K562 (cell line): ENCODE measurements around the gene MDP1. TPM values are rescaled to one million over a fixed set of nuclear protein-coding genes. Genes with fewer than 3 reads are reported as not detected.
A peak's percentile ranks its signal among the peaks of the same experiment; 100 is the strongest.

ENCODE experiments used
- ATAC-seq: fragments of 200-7000 bp; cut with Tn5 transposase; 3 replicates; pipeline ENCODE4 v1.9.1; 2020; ENCODE audit warnings: moderate library complexity
- BruUV-seq: library from RNA; stranded (reverse); fragments of 400-500 nt; replicated peaks from 2 replicates; lab custom pipeline; 2021; lab: Mats Ljungman, UMichigan
- CTCF ChIA-PET: fragments of 300-600 bp; formaldehyde crosslinking; extraction: SDS; loops from one replicate; lab custom pipeline; 2021; ENCODE audit warnings: low intra/inter-chr PET ratio; lab: Yijun Ruan, JAX
- POLR2A ChIA-PET: fragments of 300-600, 350-650 bp; sonication (Branson Sonifier 250); formaldehyde crosslinking; extraction: SDS; loops from one replicate; lab custom pipeline; 2021; ENCODE audit warnings: antibody characterized with exemption, inconsistent platforms; lab: Yijun Ruan, JAX
- DNase-seq, 4 experiments: peaks; one replicate each; pipeline versions ENCODE4 v3.0.0 to v3.0.0-alpha.2; 2011 to 2018; ENCODE audit warnings: low spot score in 3 of 4, mixed read lengths in 3 of 4; ENCODE audit errors: extremely low read depth in 1 of 4
- FAIRE-seq: peaks from 2 replicates; lab custom pipeline; 2011; peaks lifted over from hg19 to GRCh38; lab: Jason Lieb, UNC
- H2AFZ ChIP-seq: 2 replicates; pipeline ENCODE4 v1.6.0; 2011; ENCODE audit warnings: low read depth, low read length, control low read depth, inconsistent platforms
- H3K27ac ChIP-seq: fragments of 200-600 bp; 3 replicates; pipeline ENCODE4 v1.8.0; 2011; ENCODE audit warnings: low read depth, mild to moderate bottlenecking, control low read depth, inconsistent platforms, low read length, moderate library complexity, mixed read lengths; ENCODE audit errors: extremely low read depth
- H3K27me3 ChIP-seq, 2 experiments: fragments of 300-600 bp in 1 of 2; 2 replicates in 1 of 2; 3 replicates in 1 of 2; pipeline versions ENCODE4 v1.6.0 to v1.8.0; 2011; ENCODE audit warnings: inconsistent platforms in 2 of 2, low read length in 2 of 2, mild to moderate bottlenecking in 1 of 2, mixed read lengths in 1 of 2, moderate library complexity in 1 of 2; ENCODE audit not compliant: control insufficient read depth in 2 of 2, insufficient read depth in 2 of 2
- H3K36me3 ChIP-seq: fragments of 300-600 bp; 3 replicates; pipeline ENCODE4 v1.8.0; 2011; ENCODE audit warnings: mild to moderate bottlenecking, low read length, inconsistent platforms; ENCODE audit not compliant: control insufficient read depth, insufficient read depth
- H3K4me1 ChIP-seq, 2 experiments: fragments of 200-600 bp in 1 of 2; replicated peaks in 1 of 2; 2 replicates in 1 of 2; 3 replicates in 1 of 2; pipeline versions ENCODE4 v1.5.1 to v1.8.0; 2011; ENCODE audit warnings: inconsistent platforms in 2 of 2, low read length in 2 of 2, mild to moderate bottlenecking in 1 of 2, mixed read lengths in 1 of 2, moderate library complexity in 1 of 2; ENCODE audit not compliant: control insufficient read depth in 2 of 2, insufficient read depth in 2 of 2
- H3K4me2 ChIP-seq: 2 replicates; pipeline ENCODE4 v1.6.1; 2011; ENCODE audit warnings: low read length, control low read depth, inconsistent platforms, mixed read lengths; ENCODE audit not compliant: insufficient read depth
- H3K4me3 ChIP-seq: fragments of 200-600 bp; sonication (generic), shearing (Covaris generic); 2 replicates; pipeline ENCODE4 v1.5.1; 2016; ENCODE audit warnings: control low read depth, inconsistent platforms
- H3K79me2 ChIP-seq: fragments of 200-600 bp; 3 replicates; pipeline ENCODE4 v1.8.0; 2011; ENCODE audit warnings: low read length, inconsistent platforms; ENCODE audit not compliant: control insufficient read depth, insufficient read depth
- H3K9ac ChIP-seq, 2 experiments: 2 replicates each; pipeline versions ENCODE4 v1.6.0 to v1.6.1; 2011; ENCODE audit warnings: low read depth in 2 of 2, low read length in 2 of 2, control low read depth in 1 of 2, inconsistent platforms in 1 of 2, mild to moderate bottlenecking in 1 of 2, mixed read lengths in 1 of 2; ENCODE audit not compliant: insufficient read depth in 1 of 2
- H3K9me1 ChIP-seq: one replicate; pipeline ENCODE4 v1.6.0; 2011; ENCODE audit warnings: inconsistent platforms, mild to moderate bottlenecking, low read length, moderate library complexity; ENCODE audit not compliant: control insufficient read depth, insufficient read depth
- H3K9me3 ChIP-seq: replicated peaks from 2 replicates; pipeline ENCODE4 v1.5.1; 2011; ENCODE audit warnings: low read depth, low read length, inconsistent platforms; ENCODE audit not compliant: control insufficient read depth, insufficient read depth
- H4K20me1 ChIP-seq: replicated peaks from 2 replicates; pipeline ENCODE4 v1.6.1; 2011; ENCODE audit warnings: low read length, inconsistent platforms, mixed read lengths; ENCODE audit not compliant: control insufficient read depth, insufficient read depth
- CAMTA2 ChIP-seq: fragments of 250-450 bp; sonication (Bioruptor Pico); conservative IDR thresholded peaks from 2 replicates; pipeline ENCODE4 v1.5.1; 2022
- CHD1 ChIP-seq: fragments of 200-600 bp; sonication (generic); IDR thresholded peaks from one replicate; pipeline ENCODE4 v1.6.1; 2012; ENCODE audit warnings: mild to moderate bottlenecking, moderate library complexity, low read length, inconsistent platforms
- CREM ChIP-seq: IDR thresholded peaks from 2 replicates; pipeline ENCODE4 v1.6.1; 2014; ENCODE audit warnings: antibody characterized with exemption, low read depth
- EWSR1 ChIP-seq: fragments of 450-650 bp; IDR thresholded peaks from 2 replicates; pipeline ENCODE4 v1.6.1; 2018; ENCODE audit warnings: borderline replicate concordance, mild to moderate bottlenecking, low read depth, moderate library complexity; ENCODE audit not compliant: partially characterized antibody
- NELFE ChIP-seq: IDR thresholded peaks from 2 replicates; pipeline ENCODE4 v1.6.1; 2011; ENCODE audit warnings: mild to moderate bottlenecking; ENCODE audit not compliant: insufficient read depth, insufficient read length
- NR2C1 ChIP-seq, 2 experiments: fragments of 450-650 bp; IDR thresholded peaks; 2 replicates each; pipeline ENCODE4 v1.6.1; 2017; ENCODE audit warnings: mild to moderate bottlenecking in 2 of 2, antibody characterized with exemption in 1 of 2, inconsistent platforms in 1 of 2, missing compliant biosample characterization in 1 of 2, missing genetic modification characterization in 1 of 2
- STAG1 ChIP-seq: sonication (generic); formaldehyde crosslinking; IDR thresholded peaks from 2 replicates; pipeline ENCODE4 v1.5.0; 2020; ENCODE audit warnings: missing genetic modification reagents, borderline replicate concordance
- ZBTB17 ChIP-seq: fragments of 450-650 bp; formaldehyde crosslinking; IDR thresholded peaks from 2 replicates; pipeline ENCODE4 v1.4.0; 2020; ENCODE audit warnings: mild to moderate bottlenecking
- ZEB2 ChIP-seq: fragments of 450-650 bp; IDR thresholded peaks from 2 replicates; pipeline ENCODE4 v1.6.1; 2016
- ZNF12 ChIP-seq: sonication (generic); formaldehyde crosslinking; IDR thresholded peaks from 2 replicates; pipeline ENCODE4 v1.4.0; 2020; ENCODE audit warnings: mild to moderate bottlenecking, missing genetic modification reagents
- WGBS: fragments of 100-300 bp; shearing (Covaris generic); methylation state at CpG from one replicate; pipeline ENCODE4 v1.1.6; 2016; ENCODE audit warnings: low coverage, mixed read lengths; ENCODE audit not compliant: insufficient coverage; ENCODE audit errors: missing lambda C conversion rate; 5-methylcytosine and 5-hydroxymethylcytosine counted together
- in situ Hi-C: fragments of 300-500 bp; cut with MboI; formaldehyde crosslinking; loops from 4 replicates; pipeline ENCODE4 v1.15.0; 2018; ENCODE audit warnings: inconsistent platforms, mixed read lengths
- intact Hi-C: fragments of 100-400 bp; cut with micrococcal nuclease; formaldehyde crosslinking; loops from 2 replicates; pipeline ENCODE4 v1.14.2; 2022
- polyA plus RNA-seq, 8 experiments: library from polyadenylated mRNA; depleted of rRNA in 4 of 8; stranded (reverse) in 5 of 8; unstranded in 3 of 8; fragments of >200 nt; fragmentation: Nextera tagmentation in 2 of 8; fragmentation: Illumina TruSeq in 1 of 8; extraction: Ambion mirVana in 2 of 8; extraction: Trizol in 1 of 8; gene quantifications; 2 replicates each; pipeline versions ENCODE4 v1.2.1 to v1.2.3, GENCODE V29; 2011 to 2014; ENCODE audit warnings: inconsistent platforms in 1 of 8, missing spikeins in 1 of 8
- total RNA-seq, 7 experiments: library from RNA; depleted of rRNA in 6 of 7; stranded (reverse); fragments of >200 nt in 6 of 7; fragmentation: Illumina TruSeq in 2 of 7; extraction: Trizol in 2 of 7; gene quantifications; 2 replicates each; pipeline versions ENCODE4 v1.2.1 to v1.2.3, GENCODE V29; 2011 to 2021; ENCODE audit warnings: low replicate concordance in 1 of 7
- TF ChIP-seq, protein P1 (sequence below), 2 experiments: IDR thresholded peaks in 1 of 2; conservative IDR thresholded peaks in 1 of 2; 2 replicates each; pipeline ENCODE4 v1.6.1; 2016; ENCODE audit warnings: low read depth in 2 of 2, mild to moderate bottlenecking in 1 of 2, missing compliant biosample characterization in 1 of 2, missing genetic modification characterization in 1 of 2, moderate library complexity in 1 of 2
- TF ChIP-seq, protein P2 (sequence below), 2 experiments: fragments of 450-650 bp in 1 of 2; sonication (generic) in 1 of 2; formaldehyde crosslinking; conservative IDR thresholded peaks; 2 replicates each; pipeline versions ENCODE4 v1.4.0 to v1.8.1; 2020 to 2022; ENCODE audit warnings: mild to moderate bottlenecking in 1 of 2, missing genetic modification reagents in 1 of 2

The MDP1 gene
- total and polyA plus RNA-seq, 9 of the 15 experiments (the other 6 are each of a cell fraction or from before 2014, with no cell fraction given), result 2.7 to 29.6 (median 11.0) TPM

DNA sequence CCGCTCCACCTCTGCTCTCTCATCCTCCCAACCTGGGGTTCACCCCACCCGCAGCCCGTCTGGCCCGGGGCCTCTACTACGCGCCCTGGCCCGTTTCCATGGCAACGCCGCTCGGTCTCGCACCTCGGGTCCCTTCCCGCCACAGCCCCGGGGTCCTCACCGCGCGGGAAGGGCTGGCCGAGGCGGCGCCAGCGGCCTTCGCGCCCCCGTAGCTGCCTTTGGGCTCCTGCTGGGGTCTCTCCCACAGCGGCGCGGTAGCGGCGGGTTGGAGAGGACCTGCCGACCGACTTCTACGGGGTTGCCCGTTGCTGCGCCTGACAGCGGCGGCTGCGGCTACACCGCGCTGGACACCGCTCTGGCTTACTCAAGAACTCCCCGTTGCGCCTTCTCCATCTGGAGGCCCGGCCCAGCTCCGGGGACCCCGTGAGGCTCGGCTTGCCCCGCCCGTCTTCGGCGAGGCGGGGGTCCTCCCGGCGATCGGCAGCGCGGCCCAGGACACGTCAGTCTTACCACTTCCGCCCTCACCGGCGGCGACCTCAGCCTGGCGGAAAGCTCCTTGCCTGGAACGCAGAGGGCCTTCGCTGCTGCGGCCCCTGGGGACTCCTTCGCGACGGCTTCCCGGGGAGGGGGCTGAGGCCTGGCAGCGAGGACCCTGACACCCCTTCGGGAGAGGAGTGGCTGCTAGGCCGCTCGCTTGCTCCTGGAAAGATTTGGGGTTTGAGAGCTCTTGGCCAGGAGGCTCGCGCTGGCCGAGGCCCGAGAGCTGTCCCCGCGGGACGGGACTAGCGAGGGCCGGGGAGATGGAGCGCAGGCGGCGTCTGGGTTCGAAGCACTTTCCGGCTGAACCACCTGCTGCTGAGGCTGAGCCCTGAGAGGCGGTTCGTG is 20.4 kb downstream of the MDP1 start, which contains the start of gene TM9SF1:
Gene TM9SF1 (minus strand): TSS at position 256 of the 885 bp plus-strand sequence. CDS start 422 bp downstream, outside the sequence.
- H3K9me3 ChIP-seq, result no peaks in the 10 kb centered on the region
- no peaks in the 10 kb centered on the region for H4K20me1 ChIP-seq
- ATAC-seq, result peak; percentile 95
- no TSS peak for BruUV-seq
- ChIA-PET CTCF (no interaction called here), POLR2A (interaction anchor here (0.5 to 3.2 kb wide), 13 partner anchors 9 to 875 kb away, joined by 3 to 21 read pairs (median 4); partner anchors contain the start of genes CHMP4A, EMC9, IRF9 and MDP1)
- peak within 1 kb of the TSS; percentile 97 for H3K27ac ChIP-seq
- intact Hi-C loops, result no loop called here
- H2AFZ ChIP-seq, result peak within 1 kb of the TSS; percentile 98
- in situ Hi-C loops, result no loop called here
- peak within 1 kb of the TSS; percentile 86 for H3K4me2 ChIP-seq
- no peaks in the 10 kb centered on the region for H3K9me1 ChIP-seq
- peak within 1 kb of the TSS; percentile 96 to 99 for H3K9ac ChIP-seq
- WGBS, result under 1% methylated on average over 47 of the region's 89 CpGs
- peaks cover 30% of the 10 kb centered on the region; the same call in 2 of the 3 replicates for H3K36me3 ChIP-seq
- peak within 1 kb of the TSS; percentile 67 for H3K4me3 ChIP-seq
- H3K27me3 ChIP-seq, result no peaks in the 10 kb centered on the region
- H3K4me1 ChIP-seq, result peaks cover 6 to 13% of the 10 kb centered on the region in 2 experiments; a peak in 3 of 5 replicates
- DNase-seq, result peak; percentile 81 to 89 (median 84)
- peak; percentile 91 for FAIRE-seq
- H3K79me2 ChIP-seq, result peaks cover 51% of the 10 kb centered on the region
- TF ChIP-seq, protein P1, sequence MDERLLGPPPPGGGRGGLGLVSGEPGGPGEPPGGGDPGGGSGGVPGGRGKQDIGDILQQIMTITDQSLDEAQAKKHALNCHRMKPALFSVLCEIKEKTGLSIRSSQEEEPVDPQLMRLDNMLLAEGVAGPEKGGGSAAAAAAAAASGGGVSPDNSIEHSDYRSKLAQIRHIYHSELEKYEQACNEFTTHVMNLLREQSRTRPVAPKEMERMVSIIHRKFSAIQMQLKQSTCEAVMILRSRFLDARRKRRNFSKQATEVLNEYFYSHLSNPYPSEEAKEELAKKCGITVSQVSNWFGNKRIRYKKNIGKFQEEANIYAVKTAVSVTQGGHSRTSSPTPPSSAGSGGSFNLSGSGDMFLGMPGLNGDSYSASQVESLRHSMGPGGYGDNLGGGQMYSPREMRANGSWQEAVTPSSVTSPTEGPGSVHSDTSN (CRISPR knock-in tag; IDR thresholded peaks at IDR 0.05; ENCODE audit: low read depth), result no peak
- TF ChIP-seq, protein P1 (tag; conservative IDR thresholded peaks at IDR 0.05; ENCODE audit: low read depth), result no peak
- TF ChIP-seq EWSR1, result no peak
- peak; percentile 29 for TF ChIP-seq ZBTB17 (CRISPR knock-in tag)
- TF ChIP-seq NR2C1 (IDR thresholded peaks at IDR 0.05), result no peak
- TF ChIP-seq NR2C1 (tag; IDR thresholded peaks at IDR 0.05), result 0 out of 2 replicates have a peak, but pooled peaks have one; percentile 41
- no peak for TF ChIP-seq STAG1 (CRISPR knock-in tag)
- TF ChIP-seq, protein P2, sequence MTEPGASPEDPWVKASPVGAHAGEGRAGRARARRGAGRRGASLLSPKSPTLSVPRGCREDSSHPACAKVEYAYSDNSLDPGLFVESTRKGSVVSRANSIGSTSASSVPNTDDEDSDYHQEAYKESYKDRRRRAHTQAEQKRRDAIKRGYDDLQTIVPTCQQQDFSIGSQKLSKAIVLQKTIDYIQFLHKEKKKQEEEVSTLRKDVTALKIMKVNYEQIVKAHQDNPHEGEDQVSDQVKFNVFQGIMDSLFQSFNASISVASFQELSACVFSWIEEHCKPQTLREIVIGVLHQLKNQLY (CRISPR knock-in tag; conservative IDR thresholded peaks at IDR 0.05), result no peak
- no peak for TF ChIP-seq CAMTA2
- peak; percentile 53; the same call in 1 of the 2 replicates for TF ChIP-seq ZNF12 (CRISPR knock-in tag)
- TF ChIP-seq CHD1, result no peak
- no peak for TF ChIP-seq NELFE
- TF ChIP-seq CREM, result peak; percentile 93
- TF ChIP-seq ZEB2, result no peak
